ENCODE results near the gene KITLG.
"Not testable (repeated sequence)": the region's sequence is repeated elsewhere in the genome, so short reads cannot be mapped to it uniquely, and the experiment has no call there.

Gene KITLG

GRCh38 chr12:88490425-88490824 is 89.8 kb downstream of the KITLG start:
- DNase-seq (ENCODE audit: low read depth): no peak
- no peak for TF ChIP-seq CTCF (IDR thresholded peaks at IDR 0.05; ENCODE audit: low read length, missing control alignments)
- H3K4me3 ChIP-seq (replicated peaks; ENCODE audit: low read depth, low read length): no peak overlapping the region

GRCh38 chr12:88472775-88473174 is 107.5 kb downstream of the KITLG start:
- H3K4me3 ChIP-seq (replicated peaks; ENCODE audit: low read depth, low read length): no peak overlapping the region
- no peak for TF ChIP-seq CTCF (IDR thresholded peaks at IDR 0.05; ENCODE audit: low read length, missing control alignments)
- peak; percentile 39 for DNase-seq (ENCODE audit: low read depth)

GRCh38 chr12:88472248-88472647 is 108.0 kb downstream of the KITLG start:
- peak; percentile 40 for DNase-seq (ENCODE audit: low read depth)
- no peak for TF ChIP-seq CTCF (IDR thresholded peaks at IDR 0.05; ENCODE audit: low read length, missing control alignments)
- no peak overlapping the region for H3K4me3 ChIP-seq (replicated peaks; ENCODE audit: low read depth, low read length)

GRCh38 chr12:88471331-88472045 is 108.8 kb downstream of the KITLG start:
- DNase-seq (ENCODE audit: low read depth): peak; percentile 82
- no peak overlapping the region for H3K4me3 ChIP-seq (replicated peaks; ENCODE audit: low read depth, low read length)
- no peak for TF ChIP-seq CTCF (IDR thresholded peaks at IDR 0.05; ENCODE audit: low read length, missing control alignments)

- H3K4me3 ChIP-seq (replicated peaks; ENCODE audit: low read depth, low read length): no peak overlapping the region
- TF ChIP-seq CTCF (IDR thresholded peaks at IDR 0.05; ENCODE audit: low read length, missing control alignments): no peak
- DNase-seq (ENCODE audit: low read depth): no peak
Measured at GRCh38 chr12:88469154-88469553, 111.1 kb downstream of the KITLG start.

- no peak overlapping the region for H3K4me3 ChIP-seq (replicated peaks; ENCODE audit: low read depth, low read length)
- no peak for TF ChIP-seq CTCF (IDR thresholded peaks at IDR 0.05; ENCODE audit: low read length, missing control alignments)
- DNase-seq (ENCODE audit: low read depth): peak; percentile 53
Measured at GRCh38 chr12:88468581-88468980, 111.7 kb downstream of the KITLG start.

GRCh38 chr12:88466708-88467107 is 113.6 kb downstream of the KITLG start:
- not testable (repeated sequence) for H3K4me3 ChIP-seq (replicated peaks; ENCODE audit: low read depth, low read length); DNase-seq (ENCODE audit: low read depth)

Measured in fibroblast of pulmonary artery (primary cell).